ENCODE data around the gene CYLD. TPM values are rescaled to one million over a fixed set of nuclear protein-coding genes. Genes with fewer than 3 reads are reported as not detected.
A peak's percentile ranks its signal among the peaks of the same experiment; 100 is the strongest.

Gene CYLD
- total RNA-seq, 1 donor from 2014 or later, result 30.7 TPM

GRCh38 chr16:50705436-50706110 is 36.3 kb upstream of the CYLD start:
- no peak for TF ChIP-seq CTCF (IDR thresholded peaks at IDR 0.05; ENCODE audit: unreplicated experiment)
- Mint-ChIP-seq H3K27me3 (ENCODE audit: unreplicated experiment) (peaks cover 8% of the 10 kb centered on the region), H3K36me3 (ENCODE audit: low read depth, unreplicated experiment) (peaks cover 9% of the 10 kb centered on the region), H3K27ac (ENCODE audit: unreplicated experiment) (peak overlapping the region; percentile 88), H3K4me3 (ENCODE audit: unreplicated experiment) (peak overlapping the region; percentile 32), H3K9me3 (ENCODE audit: unreplicated experiment) (peaks cover 7% of the 10 kb centered on the region), H3K4me1 (ENCODE audit: unreplicated experiment) (peaks cover 28% of the 10 kb centered on the region)
- no peak for DNase-seq (ENCODE audit: low spot score)

GRCh38 chr16:50706250-50706649 is 35.6 kb upstream of the CYLD start:
- Mint-ChIP-seq H3K27ac (ENCODE audit: unreplicated experiment) (peak overlapping the region; percentile 88), H3K4me3 (ENCODE audit: unreplicated experiment) (no peak overlapping the region)
- TF ChIP-seq CTCF (IDR thresholded peaks at IDR 0.05; ENCODE audit: unreplicated experiment), result no peak

GRCh38 chr16:50708373-50709060 is 33.4 kb upstream of the CYLD start:
- Mint-ChIP-seq H3K9me3 (ENCODE audit: unreplicated experiment) (peaks cover 7% of the 10 kb centered on the region), H3K36me3 (ENCODE audit: low read depth, unreplicated experiment) (peaks cover 13% of the 10 kb centered on the region), H3K27me3 (ENCODE audit: unreplicated experiment) (peaks cover 10% of the 10 kb centered on the region), H3K4me3 (ENCODE audit: unreplicated experiment) (no peak overlapping the region), H3K27ac (ENCODE audit: unreplicated experiment) (peak overlapping the region; percentile 27), H3K4me1 (ENCODE audit: unreplicated experiment) (peaks cover 30% of the 10 kb centered on the region)
- DNase-seq (ENCODE audit: low spot score), result no peak
- no peak for TF ChIP-seq CTCF (IDR thresholded peaks at IDR 0.05; ENCODE audit: unreplicated experiment)

More at GRCh38 chr16:50706250-50706649, 35.6 kb upstream of the CYLD start:
- H3K9me3 Mint-ChIP-seq (ENCODE audit: unreplicated experiment), result peaks cover 7% of the 10 kb centered on the region
- DNase-seq (ENCODE audit: low spot score), result no peak
- H3K4me1 Mint-ChIP-seq (ENCODE audit: unreplicated experiment), result peaks cover 28% of the 10 kb centered on the region
- peaks cover 8% of the 10 kb centered on the region for H3K27me3 Mint-ChIP-seq (ENCODE audit: unreplicated experiment)
- H3K36me3 Mint-ChIP-seq (ENCODE audit: low read depth, unreplicated experiment), result peaks cover 9% of the 10 kb centered on the region

GRCh38 chr16:50709061-50709684 is 32.7 kb upstream of the CYLD start:
- Mint-ChIP-seq H3K27ac (ENCODE audit: unreplicated experiment) (peak overlapping the region; percentile 27), H3K27me3 (ENCODE audit: unreplicated experiment) (peaks cover 8% of the 10 kb centered on the region), H3K4me3 (ENCODE audit: unreplicated experiment) (peak overlapping the region; percentile 49), H3K4me1 (ENCODE audit: unreplicated experiment) (peaks cover 30% of the 10 kb centered on the region), H3K36me3 (ENCODE audit: low read depth, unreplicated experiment) (peaks cover 13% of the 10 kb centered on the region), H3K9me3 (ENCODE audit: unreplicated experiment) (peaks cover 7% of the 10 kb centered on the region)
- no peak for TF ChIP-seq CTCF (IDR thresholded peaks at IDR 0.05; ENCODE audit: unreplicated experiment)
- DNase-seq (ENCODE audit: low spot score), result no peak
